ENCODE measurements around the gene DLG1.
A peak's percentile ranks its signal among the peaks of the same experiment; 100 is the strongest.

DLG1 gene

GRCh38 chr3:197006860-197007259 lies 291.6 kb downstream of the DLG1 start:
- CTCF ChIA-PET = interaction anchor here (1.0 kb wide), 1 partner anchor 23 kb away, joined by 3 read pairs; the partner anchor contains the start of gene MELTF
- no peak overlapping the region for H3K4me3 Mint-ChIP-seq
- H3K4me1 Mint-ChIP-seq = peaks cover 15% of the 10 kb centered on the region
- DNase-seq = no peak
- peaks cover 4% of the 10 kb centered on the region for H3K27me3 Mint-ChIP-seq
- H3K36me3 Mint-ChIP-seq = peaks cover 4% of the 10 kb centered on the region
- no peaks in the 10 kb centered on the region for H3K9me3 Mint-ChIP-seq
- H3K27ac Mint-ChIP-seq = no peak overlapping the region

GRCh38 chr3:197006446-197006845 lies 292.0 kb downstream of the DLG1 start:
- no peak for DNase-seq
- H3K4me1 Mint-ChIP-seq = peaks cover 19% of the 10 kb centered on the region
- H3K4me3 Mint-ChIP-seq = no peak overlapping the region
- H3K27ac Mint-ChIP-seq = no peak overlapping the region
- H3K36me3 Mint-ChIP-seq = peaks cover 4% of the 10 kb centered on the region
- no peaks in the 10 kb centered on the region for H3K9me3 Mint-ChIP-seq
- H3K27me3 Mint-ChIP-seq = peaks cover 5% of the 10 kb centered on the region
- CTCF ChIA-PET = interaction anchor here (0.6 to 2.3 kb wide), 3 partner anchors 22 to 101 kb away, joined by 3 to 5 read pairs (median 3); partner anchors contain the start of gene MELTF

- CTCF ChIA-PET = interaction anchor here (0.6 to 2.9 kb wide), 11 partner anchors 17 to 499 kb away, joined by 3 to 19 read pairs (median 4); partner anchors contain the start of gene MELTF
- H3K27ac Mint-ChIP-seq = peak overlapping the region; percentile 79
- peaks cover 4% of the 10 kb centered on the region for H3K36me3 Mint-ChIP-seq
- peaks cover 20% of the 10 kb centered on the region for H3K4me1 Mint-ChIP-seq
- peak overlapping the region; percentile 83 for H3K4me3 Mint-ChIP-seq
- no peaks in the 10 kb centered on the region for H3K9me3 Mint-ChIP-seq
- H3K27me3 Mint-ChIP-seq = peaks cover 11% of the 10 kb centered on the region
- peak; percentile 52 for DNase-seq
Observed at GRCh38 chr3:197003461-197004385, 294.7 kb downstream of the DLG1 start.

GRCh38 chr3:197002701-197003454 lies 295.5 kb downstream of the DLG1 start:
- H3K27ac Mint-ChIP-seq = no peak overlapping the region

GRCh38 chr3:197001972-197002700 lies 296.3 kb downstream of the DLG1 start:
- Mint-ChIP-seq H3K4me3 (peak overlapping the region; percentile 70), H3K27me3 (peaks cover 11% of the 10 kb centered on the region), H3K4me1 (peaks cover 20% of the 10 kb centered on the region), H3K9me3 (no peaks in the 10 kb centered on the region), H3K36me3 (peaks cover 4% of the 10 kb centered on the region), H3K27ac (peak overlapping the region; percentile 67)
- DNase-seq = peak; percentile 28
- CTCF ChIA-PET = interaction anchor here (1.1 to 2.9 kb wide), 4 partner anchors 28 to 202 kb away, joined by 3 to 19 read pairs (median 4); partner anchors contain the start of gene MELTF

More at GRCh38 chr3:197002701-197003454, 295.5 kb downstream of the DLG1 start:
- Mint-ChIP-seq H3K36me3 (peaks cover 4% of the 10 kb centered on the region), H3K9me3 (no peaks in the 10 kb centered on the region), H3K4me1 (peaks cover 20% of the 10 kb centered on the region), H3K4me3 (no peak overlapping the region), H3K27me3 (peaks cover 11% of the 10 kb centered on the region)
- DNase-seq = peak; percentile 85
- CTCF ChIA-PET = interaction anchor here (0.6 to 2.9 kb wide), 7 partner anchors 19 to 201 kb away, joined by 3 to 19 read pairs (median 4); partner anchors contain the start of gene MELTF

- CTCF ChIA-PET = interaction anchor here (1.1 to 2.9 kb wide), 3 partner anchors 13 to 179 kb away, joined by 3 to 19 read pairs (median 3); partner anchors contain the start of gene MELTF
- H3K4me1 Mint-ChIP-seq = peaks cover 20% of the 10 kb centered on the region
- peak overlapping the region; percentile 67 for H3K27ac Mint-ChIP-seq
- peaks cover 4% of the 10 kb centered on the region for H3K36me3 Mint-ChIP-seq
- peak overlapping the region; percentile 70 for H3K4me3 Mint-ChIP-seq
- no peaks in the 10 kb centered on the region for H3K9me3 Mint-ChIP-seq
- DNase-seq = no peak
- peaks cover 11% of the 10 kb centered on the region for H3K27me3 Mint-ChIP-seq
Observed at GRCh38 chr3:197001106-197001971, 297.1 kb downstream of the DLG1 start.

GRCh38 chr3:197000211-197000610 lies 298.2 kb downstream of the DLG1 start:
- CTCF ChIA-PET = interaction anchor here (0.7 to 1.1 kb wide), 2 partner anchors 11 to 188 kb away, joined by 3 read pairs; no protein-coding TSS in a partner anchor
- H3K36me3 Mint-ChIP-seq = peaks cover 4% of the 10 kb centered on the region
- no peak overlapping the region for H3K27ac Mint-ChIP-seq
- peaks cover 11% of the 10 kb centered on the region for H3K27me3 Mint-ChIP-seq
- H3K4me3 Mint-ChIP-seq = no peak overlapping the region
- peaks cover 20% of the 10 kb centered on the region for H3K4me1 Mint-ChIP-seq
- no peaks in the 10 kb centered on the region for H3K9me3 Mint-ChIP-seq
- no peak for DNase-seq

- Mint-ChIP-seq H3K27ac (no peak overlapping the region), H3K27me3 (peaks cover 11% of the 10 kb centered on the region), H3K4me1 (peaks cover 10% of the 10 kb centered on the region), H3K9me3 (no peaks in the 10 kb centered on the region), H3K4me3 (no peak overlapping the region), H3K36me3 (no peaks in the 10 kb centered on the region)
- DNase-seq = no peak
- CTCF ChIA-PET = interaction anchor here (0.7 kb wide), 1 partner anchor 189 kb away, joined by 3 read pairs; no protein-coding TSS in a partner anchor
Observed at GRCh38 chr3:196998966-196999760, 299.2 kb downstream of the DLG1 start.

GRCh38 chr3:196997311-196997710 lies 301.1 kb downstream of the DLG1 start:
- no peak for DNase-seq
- no peak overlapping the region for H3K27ac Mint-ChIP-seq
- CTCF ChIA-PET = no interaction called here
- H3K27me3 Mint-ChIP-seq = peaks cover 7% of the 10 kb centered on the region
- no peaks in the 10 kb centered on the region for H3K9me3 Mint-ChIP-seq
- H3K4me3 Mint-ChIP-seq = no peak overlapping the region
- H3K4me1 Mint-ChIP-seq = peaks cover 4% of the 10 kb centered on the region
- no peaks in the 10 kb centered on the region for H3K36me3 Mint-ChIP-seq

GRCh38 chr3:196996454-196997265 lies 301.8 kb downstream of the DLG1 start:
- Mint-ChIP-seq H3K4me3 (no peak overlapping the region), H3K4me1 (peaks cover 3% of the 10 kb centered on the region), H3K27ac (no peak overlapping the region), H3K9me3 (no peaks in the 10 kb centered on the region), H3K36me3 (no peaks in the 10 kb centered on the region), H3K27me3 (peaks cover 7% of the 10 kb centered on the region)
- CTCF ChIA-PET = interaction anchor here (1.4 kb wide), 1 partner anchor 33 kb away, joined by 3 read pairs; the partner anchor contains the start of gene MELTF
- no peak for DNase-seq

- peaks cover under 1% of the 10 kb centered on the region for H3K27me3 Mint-ChIP-seq
- no peaks in the 10 kb centered on the region for H3K9me3 Mint-ChIP-seq
- no peaks in the 10 kb centered on the region for H3K4me1 Mint-ChIP-seq
- H3K27ac Mint-ChIP-seq = no peak overlapping the region
- CTCF ChIA-PET = interaction anchor here (1.4 kb wide), 1 partner anchor 33 kb away, joined by 3 read pairs; the partner anchor contains the start of gene MELTF
- no peak for DNase-seq
- H3K4me3 Mint-ChIP-seq = no peak overlapping the region
- H3K36me3 Mint-ChIP-seq = no peaks in the 10 kb centered on the region
Observed at GRCh38 chr3:196995646-196996355, 302.6 kb downstream of the DLG1 start.
